ENCODE results near the gene CA5A. TPM values are rescaled to one million over a fixed set of nuclear protein-coding genes. Genes with fewer than 3 reads are reported as not detected.
"Not testable (repeated sequence)": the region's sequence is repeated elsewhere in the genome, so short reads cannot be mapped to it uniquely, and the experiment has no call there.

CA5A gene
- total RNA-seq, 4 donors from 2014 or later = not detected

DNA sequence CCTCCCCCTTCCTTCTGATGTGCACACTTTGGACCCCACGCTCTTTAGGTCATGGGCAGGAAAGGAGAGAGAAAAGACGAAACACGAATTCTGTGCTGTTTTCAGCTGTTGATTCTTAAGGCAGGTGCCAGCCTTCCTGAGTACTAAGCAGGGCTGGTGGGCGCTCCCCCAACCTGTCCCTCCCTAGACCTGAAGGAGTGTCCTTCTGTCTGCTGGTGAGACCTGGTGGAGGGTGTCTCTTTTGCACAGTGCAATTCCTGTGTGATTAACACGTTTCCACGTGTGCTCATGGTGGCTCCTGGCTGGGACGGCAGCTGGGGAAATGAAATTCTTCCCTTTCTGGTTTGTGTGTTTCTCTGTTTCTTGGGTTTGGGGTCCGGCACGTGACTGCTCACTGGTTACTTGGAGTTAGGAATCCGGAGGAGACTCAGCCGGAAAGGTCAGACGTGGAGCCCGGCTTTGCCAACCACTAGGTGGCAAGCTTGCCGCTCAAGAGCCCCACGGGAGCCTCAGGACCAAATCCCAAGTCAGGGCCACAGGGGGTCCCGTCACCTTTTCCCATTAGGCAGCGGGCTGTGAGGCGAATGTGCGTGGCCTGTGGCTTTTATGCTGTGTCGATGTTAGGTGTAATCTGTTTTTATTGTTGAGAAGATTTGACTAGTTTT is 46.9 kb upstream of the CA5A start:
- H3K27me3 ChIP-seq; DNase-seq; in situ Hi-C loops (cut with MboI; ENCODE audit: low pct_ligation_motif_present in 1 of 4, low pct_unique_long_range_greater_than_20kb in 1 of 4, low sequenced_read_pairs in 3 of 4); H3K27ac ChIP-seq; H3K4me3 ChIP-seq; H3K4me1 ChIP-seq; H3K9me3 ChIP-seq; H3K36me3 ChIP-seq; intact Hi-C loops (cut with DNase I; ENCODE audit: low total_unique reads): not testable (repeated sequence)
- TF ChIP-seq, protein P1, sequence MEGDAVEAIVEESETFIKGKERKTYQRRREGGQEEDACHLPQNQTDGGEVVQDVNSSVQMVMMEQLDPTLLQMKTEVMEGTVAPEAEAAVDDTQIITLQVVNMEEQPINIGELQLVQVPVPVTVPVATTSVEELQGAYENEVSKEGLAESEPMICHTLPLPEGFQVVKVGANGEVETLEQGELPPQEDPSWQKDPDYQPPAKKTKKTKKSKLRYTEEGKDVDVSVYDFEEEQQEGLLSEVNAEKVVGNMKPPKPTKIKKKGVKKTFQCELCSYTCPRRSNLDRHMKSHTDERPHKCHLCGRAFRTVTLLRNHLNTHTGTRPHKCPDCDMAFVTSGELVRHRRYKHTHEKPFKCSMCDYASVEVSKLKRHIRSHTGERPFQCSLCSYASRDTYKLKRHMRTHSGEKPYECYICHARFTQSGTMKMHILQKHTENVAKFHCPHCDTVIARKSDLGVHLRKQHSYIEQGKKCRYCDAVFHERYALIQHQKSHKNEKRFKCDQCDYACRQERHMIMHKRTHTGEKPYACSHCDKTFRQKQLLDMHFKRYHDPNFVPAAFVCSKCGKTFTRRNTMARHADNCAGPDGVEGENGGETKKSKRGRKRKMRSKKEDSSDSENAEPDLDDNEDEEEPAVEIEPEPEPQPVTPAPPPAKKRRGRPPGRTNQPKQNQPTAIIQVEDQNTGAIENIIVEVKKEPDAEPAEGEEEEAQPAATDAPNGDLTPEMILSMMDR (IDR thresholded peaks at IDR 0.05) = peak in 4 of 5 experiments; percentile 13 to 28 (median 26)
- 57 to 80% methylated on average over 1 to 20 of the region's 20 CpGs for WGBS, 2 donors (ENCODE audit: low coverage in 1 of 2)

DNA sequence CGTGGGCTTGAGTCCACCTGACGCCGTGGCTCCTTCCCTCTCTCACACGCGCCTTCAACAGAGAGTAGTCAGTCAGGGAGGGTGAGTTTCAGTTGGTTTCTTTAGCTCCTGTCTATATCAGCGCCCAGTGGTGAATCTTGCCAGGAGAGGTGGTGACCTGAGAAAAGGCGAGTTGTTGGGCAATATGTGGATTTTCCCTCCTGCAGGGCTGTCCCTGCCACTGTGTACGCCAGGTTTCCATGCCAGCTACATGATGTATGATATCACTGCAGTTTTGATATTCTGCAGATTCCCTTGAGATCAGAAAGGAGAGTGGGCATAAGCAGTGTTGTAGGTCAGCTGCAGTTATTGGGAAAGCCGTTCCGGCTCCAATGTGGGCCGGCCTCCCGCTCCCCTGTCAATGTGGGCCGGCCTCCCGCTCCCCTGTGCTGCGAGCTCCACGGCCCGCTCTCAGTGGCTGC is 46.3 kb upstream of the CA5A start:
- H3K27me3 ChIP-seq = no peaks in the 10 kb centered on the region
- no peaks in the 10 kb centered on the region for H3K9me3 ChIP-seq
- no peaks in the 10 kb centered on the region for H3K36me3 ChIP-seq
- intact Hi-C loops (cut with DNase I; ENCODE audit: low total_unique reads) (no loop called here), in situ Hi-C loops (cut with MboI; ENCODE audit: low pct_ligation_motif_present in 1 of 4, low pct_unique_long_range_greater_than_20kb in 1 of 4, low sequenced_read_pairs in 3 of 4) (no loop called here)
- no peak overlapping the region for H3K27ac ChIP-seq
- no peak for DNase-seq
- H3K4me3 ChIP-seq = no peak overlapping the region
- WGBS, 2 donors (ENCODE audit: low coverage in 1 of 2) = 91% methylated on average over 17 of the region's 17 CpGs; no CpG with 5 or more reads in 1 of the 2 donors
- no peaks in the 10 kb centered on the region for H3K4me1 ChIP-seq
- TF ChIP-seq EP300 (IDR thresholded peaks at IDR 0.05; ENCODE audit: low read depth) (no peak), POLR2A (IDR thresholded peaks at IDR 0.05) (no peak), POLR2AphosphoS5 (IDR thresholded peaks at IDR 0.05) (no peak)
- TF ChIP-seq, protein P1 (IDR thresholded peaks at IDR 0.05) = no peak

DNA sequence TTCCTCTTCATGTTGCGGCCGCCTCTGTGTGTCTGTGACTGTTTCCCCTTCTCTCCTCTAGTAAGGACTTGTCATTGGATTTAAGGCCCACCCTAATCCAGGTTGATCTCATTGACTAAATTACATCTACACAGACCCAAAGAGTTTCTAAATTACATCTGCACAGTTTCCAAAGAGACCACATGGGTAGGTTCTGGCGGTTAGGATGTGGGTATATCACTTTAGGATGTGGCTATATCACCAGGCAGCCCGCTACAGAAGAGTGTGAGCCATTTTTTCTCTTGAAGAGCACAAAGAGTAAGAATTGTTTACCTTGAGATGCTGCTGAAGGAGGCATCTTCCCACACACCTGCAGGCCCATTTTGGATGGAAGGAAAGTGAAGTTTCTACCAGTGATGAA is 45.0 kb upstream of the CA5A start:
- H3K9me3 ChIP-seq; H3K36me3 ChIP-seq; H3K4me3 ChIP-seq; H3K4me1 ChIP-seq; H3K27me3 ChIP-seq; H3K27ac ChIP-seq; intact Hi-C loops (cut with DNase I; ENCODE audit: low total_unique reads); DNase-seq; in situ Hi-C loops (cut with MboI; ENCODE audit: low pct_ligation_motif_present in 1 of 4, low pct_unique_long_range_greater_than_20kb in 1 of 4, low sequenced_read_pairs in 3 of 4): not testable (repeated sequence)
- 94% methylated on average over 4 of the region's 4 CpGs; no CpG with 5 or more reads in 1 of the 2 donors for WGBS, 2 donors (ENCODE audit: low coverage in 1 of 2)

DNA sequence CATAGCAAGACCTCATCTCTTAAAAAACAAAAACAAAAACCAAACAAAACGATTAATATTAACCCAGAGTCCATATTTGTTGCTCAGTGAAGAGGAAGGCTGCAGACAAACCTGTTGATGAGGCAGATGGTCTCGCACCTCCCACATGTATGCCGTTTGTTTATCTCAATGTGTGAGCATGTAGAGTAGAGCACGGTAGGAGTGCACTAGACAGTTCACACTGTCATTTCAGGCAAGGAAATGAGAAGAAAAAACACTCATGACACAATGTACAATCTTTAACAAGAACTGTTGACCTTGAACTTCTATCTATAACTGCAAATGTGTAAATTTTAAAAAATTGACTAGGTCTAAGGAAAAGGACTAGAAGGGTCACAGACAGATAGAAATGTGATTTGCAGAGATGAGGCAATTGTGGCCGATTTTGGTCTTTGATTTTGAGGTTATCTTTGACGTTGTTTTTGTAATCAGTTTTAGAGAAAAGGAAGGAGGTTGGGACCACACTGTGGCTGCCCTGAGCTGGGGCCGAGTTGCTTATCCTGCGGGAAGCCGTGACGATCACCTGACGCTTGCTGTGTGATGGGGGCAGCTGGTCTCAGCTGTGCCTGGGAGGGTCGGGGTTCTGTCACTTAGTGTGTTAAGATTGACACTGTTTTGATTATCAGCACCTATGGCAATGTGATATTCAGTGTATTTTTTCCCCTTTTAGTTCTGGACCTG is 43.7 kb upstream of the CA5A start:
- H3K4me3 ChIP-seq; H3K27ac ChIP-seq; H3K9me3 ChIP-seq; H3K27me3 ChIP-seq; H3K4me1 ChIP-seq; in situ Hi-C loops (cut with MboI; ENCODE audit: low pct_ligation_motif_present in 1 of 4, low pct_unique_long_range_greater_than_20kb in 1 of 4, low sequenced_read_pairs in 3 of 4); H3K36me3 ChIP-seq; DNase-seq; intact Hi-C loops (cut with DNase I; ENCODE audit: low total_unique reads): not testable (repeated sequence)
- WGBS, 2 donors (ENCODE audit: low coverage in 1 of 2) = 80 to 81% methylated on average over 6 to 12 of the region's 12 CpGs

DNA sequence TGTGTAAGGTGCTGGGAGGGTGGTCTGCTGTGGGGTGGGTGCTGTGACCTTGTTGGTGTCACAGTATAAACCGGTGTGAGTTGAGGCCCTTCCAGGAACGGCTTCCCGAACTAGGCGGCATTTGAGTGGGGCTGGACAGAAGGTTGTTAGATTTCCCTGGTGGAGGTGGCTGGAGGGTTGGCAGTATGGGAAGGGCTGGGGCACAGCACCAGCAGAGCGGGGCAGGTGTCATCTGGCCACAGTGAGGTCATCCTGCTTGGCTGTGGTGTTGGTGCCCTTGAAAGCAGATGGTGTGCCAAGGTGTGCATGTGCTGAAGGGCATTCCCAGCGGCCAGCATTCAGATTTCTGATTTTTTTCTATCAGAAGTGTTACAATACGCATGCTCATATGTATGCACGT is 43.0 kb upstream of the CA5A start:
- H3K9me3 ChIP-seq = no peaks in the 10 kb centered on the region
- WGBS, 2 donors (ENCODE audit: low coverage in 1 of 2) = 80 to 94% methylated on average over 1 to 7 of the region's 8 CpGs
- intact Hi-C loops (cut with DNase I; ENCODE audit: low total_unique reads) = no loop called here
- no peak overlapping the region for H3K4me3 ChIP-seq
- TF ChIP-seq POLR2A (IDR thresholded peaks at IDR 0.05) (no peak), POLR2AphosphoS5 (IDR thresholded peaks at IDR 0.05) (no peak), EP300 (IDR thresholded peaks at IDR 0.05; ENCODE audit: low read depth) (no peak)
- TF ChIP-seq, protein P1 (IDR thresholded peaks at IDR 0.05) = no peak
- H3K4me1 ChIP-seq = no peaks in the 10 kb centered on the region
- no peak overlapping the region for H3K27ac ChIP-seq
- no peak for DNase-seq
- H3K27me3 ChIP-seq = no peaks in the 10 kb centered on the region
- no peaks in the 10 kb centered on the region for H3K36me3 ChIP-seq
- in situ Hi-C loops (cut with MboI; ENCODE audit: low pct_ligation_motif_present in 1 of 4, low pct_unique_long_range_greater_than_20kb in 1 of 4, low sequenced_read_pairs in 3 of 4) = no loop called here

Measured in transverse colon (tissue), 4 donors.